Neuronal stem cell (in vitro differentiated cells): ENCODE data around the gene SLC22A31.

Experiments used
- DNase-seq: peaks from one replicate; pipeline ENCODE4 v3.0.0-alpha.2; 2013; ENCODE audit warnings: low spot score
- H2AFZ ChIP-seq: one replicate; pipeline ENCODE4 v1.6.1; 2013; ENCODE audit warnings: mild to moderate bottlenecking, low read length, inconsistent platforms
- H2AK5ac ChIP-seq: 2 replicates; pipeline ENCODE4 v1.6.1; 2013; ENCODE audit warnings: low read depth, mild to moderate bottlenecking, inconsistent platforms, low read length, moderate library complexity, mixed read lengths
- H2BK120ac ChIP-seq: 2 replicates; pipeline ENCODE4 v1.6.1; 2013; ENCODE audit warnings: low read depth, mild to moderate bottlenecking, inconsistent platforms, low read length, moderate library complexity, mixed read lengths
- H2BK12ac ChIP-seq: one replicate; pipeline ENCODE4 v1.6.1; 2013; ENCODE audit warnings: low read length, inconsistent platforms
- H2BK15ac ChIP-seq: 2 replicates; pipeline ENCODE4 v1.6.1; 2013; ENCODE audit warnings: mild to moderate bottlenecking, low read length, inconsistent platforms, mixed read lengths
- H2BK5ac ChIP-seq: one replicate; pipeline ENCODE4 v1.6.1; 2013; ENCODE audit warnings: inconsistent platforms, mild to moderate bottlenecking, low read length, moderate library complexity
- H3K14ac ChIP-seq: one replicate; pipeline ENCODE4 v1.6.1; 2013; ENCODE audit warnings: low read length, inconsistent platforms
- H3K18ac ChIP-seq: 2 replicates; pipeline ENCODE4 v1.6.1; 2013; ENCODE audit warnings: low read length, inconsistent platforms
- H3K23ac ChIP-seq: 2 replicates; pipeline ENCODE4 v1.6.1; 2013; ENCODE audit warnings: low read depth, mild to moderate bottlenecking, mixed read lengths, low read length, inconsistent platforms; ENCODE audit not compliant: poor library complexity
- H3K27ac ChIP-seq: replicated peaks from 3 replicates; pipeline ENCODE4 v1.5.1; 2013; ENCODE audit warnings: low read length, inconsistent platforms
- H3K27me3 ChIP-seq, 3 experiments: 2 replicates each; pipeline ENCODE4 v1.6.1; 2013; ENCODE audit warnings: low read length in 3 of 3, mild to moderate bottlenecking in 2 of 3, inconsistent platforms in 1 of 3, low read depth in 1 of 3, mixed read lengths in 1 of 3, moderate library complexity in 1 of 3; ENCODE audit not compliant: control insufficient read depth in 3 of 3, insufficient read depth in 3 of 3
- H3K36me3 ChIP-seq, 2 donors: replicated peaks in 1 of 2; 2 replicates each; pipeline ENCODE4 v1.6.1; 2013; ENCODE audit warnings: low read length in 2 of 2; ENCODE audit not compliant: control insufficient read depth in 2 of 2, insufficient read depth in 2 of 2
- H3K4ac ChIP-seq: 2 replicates; pipeline ENCODE4 v1.6.1; 2013; ENCODE audit warnings: inconsistent platforms, mild to moderate bottlenecking, low read length, moderate library complexity
- H3K4me1 ChIP-seq, 2 donors: 1 replicate in 1 of 2; 2 replicates in 1 of 2; pipeline ENCODE4 v1.6.1; 2013; ENCODE audit warnings: low read length in 2 of 2, low read depth in 1 of 2; ENCODE audit not compliant: control insufficient read depth in 2 of 2, insufficient read depth in 1 of 2
- H3K4me2 ChIP-seq: one replicate; pipeline ENCODE4 v1.6.1; 2013; ENCODE audit warnings: mild to moderate bottlenecking, low read length, inconsistent platforms; ENCODE audit not compliant: insufficient read depth, poor library complexity, severe bottlenecking
- H3K4me3 ChIP-seq, 2 donors: 2 replicates each; pipeline ENCODE4 v1.5.1; 2013; ENCODE audit warnings: low read length in 2 of 2, mild to moderate bottlenecking in 2 of 2, inconsistent platforms in 1 of 2, moderate library complexity in 1 of 2
- H3K79me1 ChIP-seq: one replicate; pipeline ENCODE4 v1.6.1; 2013; ENCODE audit warnings: low read depth, mild to moderate bottlenecking, inconsistent platforms, low read length, moderate library complexity
- H3K9ac ChIP-seq: one replicate; pipeline ENCODE4 v1.6.1; 2013; ENCODE audit warnings: mild to moderate bottlenecking, low read depth, low read length, inconsistent platforms; ENCODE audit not compliant: poor library complexity
- H3K9me3 ChIP-seq, 2 donors: replicated peaks in 1 of 2; 2 replicates each; pipeline versions ENCODE3 to v1.6.1; 2013; ENCODE audit warnings: low read length in 2 of 2, mild to moderate bottlenecking in 2 of 2, inconsistent platforms in 1 of 2, low read depth in 1 of 2, mixed read lengths in 1 of 2, moderate library complexity in 1 of 2; ENCODE audit not compliant: control insufficient read depth in 2 of 2, insufficient read depth in 1 of 2
- H4K8ac ChIP-seq: one replicate; pipeline ENCODE4 v1.6.1; 2013; ENCODE audit warnings: low read depth, mild to moderate bottlenecking, inconsistent platforms, low read length, moderate library complexity
- H4K91ac ChIP-seq: one replicate; pipeline ENCODE4 v1.6.1; 2013; ENCODE audit warnings: low read length, low read depth, mild to moderate bottlenecking, inconsistent platforms; ENCODE audit not compliant: poor library complexity
- WGBS, 2 donors: extraction: QIAGEN DNeasy Blood & Tissue Kit; methylation state at CpG; one replicate each; pipeline ENCODE4 v1.1.7; 2013; ENCODE audit warnings: missing lambda C conversion rate in 2 of 2, mixed read lengths in 1 of 2; ENCODE audit not compliant: insufficient read length in 2 of 2, insufficient replicate concordance in 1 of 2; ENCODE audit errors: extremely low coverage in 2 of 2; 5-methylcytosine and 5-hydroxymethylcytosine counted together

SLC22A31 gene

DNA sequence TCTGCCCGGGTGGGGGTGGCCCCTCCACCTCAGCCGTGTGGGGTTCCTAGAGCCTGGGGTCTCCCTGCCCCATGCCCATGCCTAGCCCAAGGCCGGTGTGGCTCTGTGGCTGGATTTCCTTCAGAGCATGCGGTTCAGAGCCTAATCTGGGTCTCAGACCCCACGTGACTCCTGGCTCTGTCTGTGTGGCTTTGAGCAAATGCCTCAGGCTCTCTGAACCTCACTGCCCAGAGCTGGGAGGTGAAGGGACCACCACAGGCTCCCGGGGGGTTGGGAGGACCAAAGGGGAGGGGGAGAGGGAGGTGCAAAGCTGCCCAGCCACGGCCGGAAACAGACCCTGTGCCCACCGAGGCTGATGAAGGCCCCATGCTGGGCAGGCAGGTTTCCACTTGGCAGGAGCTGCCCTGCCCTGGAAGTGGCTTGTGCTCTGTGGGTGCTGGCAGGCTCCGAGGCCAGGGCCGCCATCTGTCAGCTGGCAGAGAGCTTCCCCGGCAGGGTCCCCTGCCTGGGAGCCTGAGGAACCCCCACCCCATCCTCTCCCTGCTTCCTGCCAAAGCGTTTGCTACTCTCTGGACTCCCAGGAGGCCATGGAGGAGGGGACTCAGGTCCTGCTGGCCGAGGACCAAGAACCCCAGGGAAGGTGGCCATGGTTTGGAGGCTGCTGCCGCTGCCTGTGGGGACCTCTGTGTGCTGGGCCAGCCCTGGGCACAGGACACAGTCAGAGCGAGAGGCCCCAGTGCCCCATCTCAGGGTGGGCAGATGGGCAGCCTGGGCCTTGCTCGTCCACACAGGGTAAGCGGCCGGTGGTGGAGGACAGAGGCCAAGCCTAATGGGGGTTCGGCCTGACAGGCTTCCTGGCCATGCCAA is 24.8 kb downstream of the SLC22A31 start:
- no peak overlapping the region for H3K4me3 ChIP-seq
- peaks cover 18 to 22% of the 10 kb centered on the region in 2 donors for H3K4me1 ChIP-seq
- H3K79me1 ChIP-seq = no peaks in the 10 kb centered on the region
- H2BK12ac ChIP-seq = peak overlapping the region; percentile 66
- H3K18ac ChIP-seq = peak overlapping the region; percentile 72
- H2AK5ac ChIP-seq = peak overlapping the region; percentile 94
- H4K91ac ChIP-seq = no peak overlapping the region
- H3K14ac ChIP-seq = peak overlapping the region; percentile 14
- H2AFZ ChIP-seq = no peak overlapping the region
- peak overlapping the region; percentile 39 for H2BK5ac ChIP-seq
- H2BK15ac ChIP-seq = peak overlapping the region; percentile 67
- H3K4ac ChIP-seq = no peak overlapping the region
- H3K9ac ChIP-seq = peak overlapping the region; percentile 4
- no CpG with 5 or more reads among the region's 20 CpGs for WGBS, 2 donors
- H3K23ac ChIP-seq = peak overlapping the region; percentile 55
- no peak overlapping the region for H4K8ac ChIP-seq
- no peak overlapping the region for H3K27ac ChIP-seq
- H3K4me2 ChIP-seq = no peak overlapping the region
- no peak for DNase-seq
- H2BK120ac ChIP-seq = peak overlapping the region; percentile 87
- peaks cover 0 to 77% (median 6%) of the 10 kb centered on the region in 3 experiments for H3K27me3 ChIP-seq
- H3K9me3 ChIP-seq = no peaks in the 10 kb centered on the region
- H3K36me3 ChIP-seq = no peaks in the 10 kb centered on the region

- peak overlapping the region; percentile 66 for H2BK12ac ChIP-seq
- H3K27ac ChIP-seq = no peak overlapping the region
- H3K4me2 ChIP-seq = no peak overlapping the region
- peak overlapping the region; percentile 94 for H2AK5ac ChIP-seq
- no peak for DNase-seq
- H3K4me3 ChIP-seq = no peak overlapping the region
- H3K4ac ChIP-seq = no peak overlapping the region
- no peaks in the 10 kb centered on the region for H3K79me1 ChIP-seq
- peaks cover 18 to 22% of the 10 kb centered on the region in 2 donors for H3K4me1 ChIP-seq
- peak overlapping the region; percentile 89 for H2BK15ac ChIP-seq
- H3K36me3 ChIP-seq = no peaks in the 10 kb centered on the region
- no peak overlapping the region for H4K91ac ChIP-seq
- H2BK5ac ChIP-seq = peak overlapping the region; percentile 39
- no peak overlapping the region for H2AFZ ChIP-seq
- H4K8ac ChIP-seq = no peak overlapping the region
- no CpG with 5 or more reads among the region's 14 CpGs for whole genome bisulfite sequencing, 2 donors
- peak overlapping the region; percentile 1 for H2BK120ac ChIP-seq
- H3K9me3 ChIP-seq = no peaks in the 10 kb centered on the region
- H3K9ac ChIP-seq = peak overlapping the region; percentile 3
- H3K23ac ChIP-seq = no peak overlapping the region
- peak overlapping the region; percentile 82 for H3K14ac ChIP-seq
- H3K27me3 ChIP-seq = peaks cover 2 to 80% (median 12%) of the 10 kb centered on the region in 3 experiments
- H3K18ac ChIP-seq = peak overlapping the region; percentile 72
These were observed 25.5 kb downstream of the SLC22A31 start for GRCh38 chr16:89174877-89175276.

DNA sequence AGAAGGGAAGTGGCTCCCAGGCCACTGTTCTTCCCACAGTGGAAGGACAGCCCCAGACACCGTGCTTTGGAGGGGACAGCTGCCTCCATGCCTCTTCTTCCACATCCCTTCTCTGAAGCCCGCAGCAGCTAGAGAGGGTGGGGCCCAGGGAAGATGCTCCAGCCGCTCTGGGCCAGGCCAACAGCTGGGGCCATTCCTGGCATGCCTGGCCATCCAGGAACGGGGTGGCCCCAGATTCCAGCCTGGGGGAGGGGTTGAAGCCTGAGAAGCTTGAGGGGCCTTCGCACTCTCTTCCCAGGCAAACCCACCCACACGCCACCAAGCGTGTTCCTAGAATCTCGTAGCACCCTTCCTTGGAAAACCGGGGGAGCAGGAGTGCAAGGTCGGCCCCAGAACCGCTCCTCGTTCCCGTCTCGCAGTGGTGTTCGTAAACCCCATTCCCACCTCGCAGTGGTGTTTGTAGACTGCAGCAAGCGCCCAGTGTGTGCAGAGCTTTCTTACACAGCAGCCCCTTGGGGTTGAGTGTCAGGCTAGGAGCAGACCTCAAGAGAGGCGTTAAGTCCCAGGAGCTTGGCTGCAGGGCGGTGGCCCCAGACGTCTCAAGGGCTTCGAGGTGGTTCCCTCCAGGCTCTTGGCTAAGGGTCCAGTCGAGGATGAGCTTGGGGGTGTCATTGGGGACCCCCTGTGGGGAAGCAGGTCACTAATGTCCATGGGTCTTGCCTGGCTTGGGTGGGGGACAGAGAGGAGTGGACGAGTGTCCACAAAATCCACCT is 26.1 kb downstream of the SLC22A31 start:
- WGBS, 2 donors = no CpG with 5 or more reads among the region's 23 CpGs
- peak overlapping the region; percentile 59 for H3K18ac ChIP-seq
- H3K4me2 ChIP-seq = no peak overlapping the region
- H3K9me3 ChIP-seq = no peaks in the 10 kb centered on the region
- DNase-seq = no peak
- peak overlapping the region; percentile 94 for H2AK5ac ChIP-seq
- H4K8ac ChIP-seq = no peak overlapping the region
- no peak overlapping the region for H2AFZ ChIP-seq
- no peak overlapping the region for H3K4me3 ChIP-seq
- H4K91ac ChIP-seq = no peak overlapping the region
- peak overlapping the region; percentile 1 for H2BK120ac ChIP-seq
- H3K79me1 ChIP-seq = no peaks in the 10 kb centered on the region
- H3K27me3 ChIP-seq = peaks cover 2 to 86% (median 16%) of the 10 kb centered on the region in 3 experiments
- H2BK5ac ChIP-seq = peak overlapping the region; percentile 39
- H3K9ac ChIP-seq = peak overlapping the region; percentile 6
- H3K4ac ChIP-seq = no peak overlapping the region
- H3K27ac ChIP-seq = no peak overlapping the region
- no peaks in the 10 kb centered on the region for H3K36me3 ChIP-seq
- peak overlapping the region; percentile 66 for H2BK12ac ChIP-seq
- H3K23ac ChIP-seq = peak overlapping the region; percentile 20
- peaks cover 18 to 22% of the 10 kb centered on the region in 2 donors for H3K4me1 ChIP-seq
- H3K14ac ChIP-seq = peak overlapping the region; percentile 82
- peak overlapping the region; percentile 89 for H2BK15ac ChIP-seq
